Stomach (tissue), 9 donors: ENCODE data around the gene OCA2. TPM values are rescaled to one million over a fixed set of nuclear protein-coding genes. Genes with fewer than 3 reads are reported as not detected.

Experiments used
- DNase-seq, 2 donors: peaks; one replicate each; pipeline versions ENCODE4 v3.0.0 to v3.0.0-alpha.2; 2013 to 2019
- H3K27ac ChIP-seq, 5 donors: fragments of 200-600 bp in 4 of 5; sonication (generic) in 4 of 5; one replicate each; pipeline ENCODE4 v1.5.1; 2013 to 2019; ENCODE audit warnings: mild to moderate bottlenecking in 1 of 5, moderate library complexity in 1 of 5
- H3K27me3 ChIP-seq, 3 donors: fragments of 200-600 bp; sonication (generic); one replicate each; pipeline ENCODE4 v1.5.1; 2017 to 2019; ENCODE audit warnings: mixed run types in 1 of 3
- H3K36me3 ChIP-seq, 4 donors: fragments of 200-600 bp; sonication (generic); 1 replicate in 3 of 4; 2 replicates in 1 of 4; pipeline ENCODE4 v1.5.1; 2016 to 2019
- H3K4me1 ChIP-seq, 4 donors: fragments of 200-600 bp; sonication (generic); one replicate each; pipeline ENCODE4 v1.5.1; 2016 to 2019
- H3K4me3 ChIP-seq, 4 donors: fragments of 200-600 bp; sonication (generic) in 3 of 4; one replicate each; pipeline ENCODE4 v1.5.1; 2016 to 2019; ENCODE audit warnings: mild to moderate bottlenecking in 1 of 4
- H3K9me3 ChIP-seq, 4 donors: fragments of 200-600 bp; sonication (generic); one replicate each; pipeline ENCODE4 v1.5.1; 2016 to 2019
- CTCF ChIP-seq, 7 experiments: fragments of 450-650 bp in 4 of 7; fragments of 200-600 bp in 3 of 7; sonication (generic) in 3 of 7; IDR thresholded peaks; one replicate each; pipeline ENCODE4 v1.5.1; 2016 to 2019; ENCODE audit warnings: antibody characterized with exemption in 7 of 7, control low read depth in 2 of 7, mild to moderate bottlenecking in 1 of 7
- EP300 ChIP-seq: sonication (generic); formaldehyde crosslinking; IDR thresholded peaks from one replicate; pipeline ENCODE4 v1.6.1; 2017; ENCODE audit warnings: antibody characterized with exemption
- POLR2A ChIP-seq, 4 donors: fragments of 450-650 bp; IDR thresholded peaks; one replicate each; pipeline ENCODE4 v1.6.1; 2016; ENCODE audit warnings: antibody characterized with exemption in 4 of 4, control low read depth in 2 of 4, mild to moderate bottlenecking in 1 of 4, moderate library complexity in 1 of 4
- POLR2AphosphoS5 ChIP-seq, 3 donors: sonication (generic); formaldehyde crosslinking; IDR thresholded peaks; one replicate each; pipeline ENCODE4 v1.6.1; 2016; ENCODE audit warnings: antibody characterized with exemption in 3 of 3
- WGBS, 5 donors: extraction: QIAGEN DNeasy Blood & Tissue Kit in 3 of 5; methylation state at CpG; one replicate each; pipeline versions ENCODE4 v1.1.5 to v1.1.7; 2013 to 2018; 5-methylcytosine and 5-hydroxymethylcytosine counted together
- intact Hi-C: fragments of 100-400 bp; cut with DNase I; formaldehyde crosslinking; loops from one replicate; pipeline ENCODE4 v1.15.1; 2023; ENCODE audit warnings: low total_unique reads
- polyA plus RNA-seq, 3 donors: library from polyadenylated mRNA; stranded (reverse); fragments of 200-250 nt; gene quantifications; one replicate each; pipeline ENCODE4 v1.2.3, GENCODE V29; 2013
- total RNA-seq, 5 donors: library from RNA; depleted of rRNA; stranded (reverse); fragments of >200 nt; gene quantifications; one replicate each; pipeline versions ENCODE4 v1.1.0 to v1.2.3, GENCODE V29; 2014 to 2016
- donor health status: healthy with polysubstance abuse.
- donor health status: Bipolar disorder and iron deficiency.
- donor health status: healthy.

OCA2 gene
- total and polyA plus RNA-seq, 8 donors = 0.12 to 0.89 (median 0.65) TPM; not detected in 4

DNA sequence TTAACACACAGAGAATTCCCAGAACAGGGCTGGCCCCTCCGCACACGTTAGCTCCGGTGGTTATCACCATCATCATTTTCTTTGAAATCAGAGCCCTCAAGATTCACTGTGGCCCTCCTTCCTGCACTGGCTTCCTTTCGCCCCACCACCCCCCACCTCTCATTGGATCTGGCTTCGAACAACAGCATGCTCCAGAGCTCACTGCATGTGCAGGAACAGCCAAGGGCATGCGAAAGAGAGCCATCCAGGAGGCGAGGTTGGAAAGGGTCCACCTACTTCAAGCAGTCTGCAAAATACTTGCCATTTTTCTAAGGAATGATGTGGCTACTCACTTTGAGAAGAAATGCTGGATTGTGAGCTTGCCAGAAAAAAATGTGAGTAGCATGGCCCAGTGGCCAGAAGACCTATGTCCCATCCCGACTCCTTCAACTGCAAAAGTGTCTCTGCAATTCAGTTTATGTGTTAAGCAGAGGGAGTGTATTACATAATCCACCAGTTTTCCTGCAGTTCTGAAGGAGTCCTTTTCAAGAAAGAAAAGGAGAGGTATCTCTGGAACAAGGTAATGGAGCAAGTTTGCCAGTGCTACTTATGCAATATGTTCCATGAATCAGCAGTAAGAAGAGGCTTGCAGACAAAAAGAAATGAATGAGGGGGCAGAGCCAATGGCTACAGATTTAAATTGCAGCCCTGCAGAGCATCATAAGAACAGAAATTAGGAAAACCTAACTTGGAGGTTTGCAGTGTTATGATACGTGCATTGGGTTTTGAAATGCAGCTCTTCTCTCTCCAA lies 92.8 kb downstream of the OCA2 start:
- DNase-seq = no peak
- Histone ChIP-seq H3K27me3 (no peaks in the 10 kb centered on the region), H3K36me3 (no peaks in the 10 kb centered on the region), H3K27ac (no peak overlapping the region), H3K9me3 (peaks cover 0 to 13% (median 5%) of the 10 kb centered on the region in 4 donors), H3K4me1 (no peaks in the 10 kb centered on the region), H3K4me3 (no peak overlapping the region)
- TF ChIP-seq POLR2AphosphoS5 (IDR thresholded peaks at IDR 0.05) (no peak), EP300 (no peak), CTCF (IDR thresholded peaks at IDR 0.05) (no peak), POLR2A (IDR thresholded peaks at IDR 0.05) (no peak)
- intact Hi-C loops = no loop called here
- 78 to 87% (median 82%) methylated on average over 9 of the region's 9 CpGs for WGBS, 5 donors

GRCh38 chr15:28005004-28005527 lies 94.0 kb downstream of the OCA2 start:
- Histone ChIP-seq H3K27me3 (no peaks in the 10 kb centered on the region), H3K9me3 (peaks cover 0 to 13% (median 5%) of the 10 kb centered on the region in 4 donors), H3K4me3 (no peak overlapping the region), H3K4me1 (no peaks in the 10 kb centered on the region), H3K27ac (no peak overlapping the region), H3K36me3 (no peaks in the 10 kb centered on the region)
- DNase-seq = no peak
- 90 to 93% (median 90%) methylated on average over 15 of the region's 15 CpGs for WGBS, 5 donors
- intact Hi-C loops = no loop called here
- TF ChIP-seq EP300 = no peak
- no peak for TF ChIP-seq POLR2A (IDR thresholded peaks at IDR 0.05)
- no peak for TF ChIP-seq CTCF (IDR thresholded peaks at IDR 0.05)

GRCh38 chr15:28004143-28005003 lies 94.7 kb downstream of the OCA2 start:
- H3K9me3 ChIP-seq = peaks cover 0 to 12% (median 5%) of the 10 kb centered on the region in 4 donors
- no peak for TF ChIP-seq EP300
- TF ChIP-seq CTCF (IDR thresholded peaks at IDR 0.05) = no peak
- TF ChIP-seq POLR2A (IDR thresholded peaks at IDR 0.05) = no peak
- no peak for TF ChIP-seq POLR2AphosphoS5 (IDR thresholded peaks at IDR 0.05)
- intact Hi-C loops = no loop called here
- no peaks in the 10 kb centered on the region for H3K4me1 ChIP-seq
- H3K36me3 ChIP-seq = no peaks in the 10 kb centered on the region
- no peak overlapping the region for H3K27ac ChIP-seq
- WGBS, 5 donors = 83 to 87% (median 84%) methylated on average over 19 to 24 of the region's 24 CpGs
- H3K4me3 ChIP-seq = no peak overlapping the region
- no peak for DNase-seq
- no peaks in the 10 kb centered on the region for H3K27me3 ChIP-seq

GRCh38 chr15:28003302-28004037 lies 95.6 kb downstream of the OCA2 start:
- intact Hi-C loops = no loop called here
- Histone ChIP-seq H3K9me3 (peaks cover 0 to 3% (median 1%) of the 10 kb centered on the region in 4 donors), H3K4me1 (no peaks in the 10 kb centered on the region), H3K27me3 (no peaks in the 10 kb centered on the region), H3K27ac (no peak overlapping the region), H3K36me3 (no peaks in the 10 kb centered on the region), H3K4me3 (no peak overlapping the region)
- TF ChIP-seq POLR2AphosphoS5 (IDR thresholded peaks at IDR 0.05) (no peak), EP300 (no peak), CTCF (IDR thresholded peaks at IDR 0.05) (no peak), POLR2A (IDR thresholded peaks at IDR 0.05) (no peak)
- DNase-seq = no peak
- 95 to 97% (median 97%) methylated on average over 63 of the region's 63 CpGs for WGBS, 5 donors
